Stomach (tissue), 9 donors: ENCODE measurements around the gene C3orf22. TPM values are rescaled to one million over a fixed set of nuclear protein-coding genes. Genes with fewer than 3 reads are reported as not detected.
A peak's percentile ranks its signal among the peaks of the same experiment; 100 is the strongest.

Experiments used
- DNase-seq, 2 donors: peaks; one replicate each; pipeline versions ENCODE4 v3.0.0 to v3.0.0-alpha.2; 2013 to 2019
- H3K27ac ChIP-seq, 5 donors: fragments of 200-600 bp in 4 of 5; sonication (generic) in 4 of 5; one replicate each; pipeline ENCODE4 v1.5.1; 2013 to 2019; ENCODE audit warnings: mild to moderate bottlenecking in 1 of 5, moderate library complexity in 1 of 5
- H3K27me3 ChIP-seq, 3 donors: fragments of 200-600 bp; sonication (generic); one replicate each; pipeline ENCODE4 v1.5.1; 2017 to 2019; ENCODE audit warnings: mixed run types in 1 of 3
- H3K36me3 ChIP-seq, 4 donors: fragments of 200-600 bp; sonication (generic); 1 replicate in 3 of 4; 2 replicates in 1 of 4; pipeline ENCODE4 v1.5.1; 2016 to 2019
- H3K4me1 ChIP-seq, 4 donors: fragments of 200-600 bp; sonication (generic); one replicate each; pipeline ENCODE4 v1.5.1; 2016 to 2019
- H3K4me3 ChIP-seq, 4 donors: fragments of 200-600 bp; sonication (generic) in 3 of 4; one replicate each; pipeline ENCODE4 v1.5.1; 2016 to 2019; ENCODE audit warnings: mild to moderate bottlenecking in 1 of 4
- H3K9me3 ChIP-seq, 4 donors: fragments of 200-600 bp; sonication (generic); one replicate each; pipeline ENCODE4 v1.5.1; 2016 to 2019
- EP300 ChIP-seq: sonication (generic); formaldehyde crosslinking; IDR thresholded peaks from one replicate; pipeline ENCODE4 v1.6.1; 2017; ENCODE audit warnings: antibody characterized with exemption
- POLR2A ChIP-seq, 4 donors: fragments of 450-650 bp; IDR thresholded peaks; one replicate each; pipeline ENCODE4 v1.6.1; 2016; ENCODE audit warnings: antibody characterized with exemption in 4 of 4, control low read depth in 2 of 4, mild to moderate bottlenecking in 1 of 4, moderate library complexity in 1 of 4
- POLR2AphosphoS5 ChIP-seq, 3 donors: sonication (generic); formaldehyde crosslinking; IDR thresholded peaks; one replicate each; pipeline ENCODE4 v1.6.1; 2016; ENCODE audit warnings: antibody characterized with exemption in 3 of 3
- WGBS, 5 donors: extraction: QIAGEN DNeasy Blood & Tissue Kit in 3 of 5; methylation state at CpG; one replicate each; pipeline versions ENCODE4 v1.1.5 to v1.1.7; 2013 to 2018; 5-methylcytosine and 5-hydroxymethylcytosine counted together
- intact Hi-C: fragments of 100-400 bp; cut with DNase I; formaldehyde crosslinking; loops from one replicate; pipeline ENCODE4 v1.15.1; 2023; ENCODE audit warnings: low total_unique reads
- polyA plus RNA-seq, 3 donors: library from polyadenylated mRNA; stranded (reverse); fragments of 200-250 nt; gene quantifications; one replicate each; pipeline ENCODE4 v1.2.3, GENCODE V29; 2013
- total RNA-seq, 5 donors: library from RNA; depleted of rRNA; stranded (reverse); fragments of >200 nt; gene quantifications; one replicate each; pipeline versions ENCODE4 v1.1.0 to v1.2.3, GENCODE V29; 2014 to 2016
- TF ChIP-seq, protein P1 (sequence below), 7 experiments: fragments of 450-650 bp in 4 of 7; fragments of 200-600 bp in 3 of 7; sonication (generic) in 3 of 7; IDR thresholded peaks; one replicate each; pipeline ENCODE4 v1.5.1; 2016 to 2019; ENCODE audit warnings: antibody characterized with exemption in 7 of 7, control low read depth in 2 of 7, mild to moderate bottlenecking in 1 of 7
- donor health status: healthy with polysubstance abuse.
- donor health status: Bipolar disorder and iron deficiency.
- donor health status: healthy.

C3orf22 gene
- total and polyA plus RNA-seq, 8 donors, result not detected

- Histone ChIP-seq H3K27me3 (peaks cover 0 to 10% (median 0%) of the 10 kb centered on the region in 3 donors), H3K27ac (no peak overlapping the region), H3K36me3 (no peaks in the 10 kb centered on the region), H3K4me1 (no peaks in the 10 kb centered on the region), H3K4me3 (no peak overlapping the region), H3K9me3 (peaks cover 0 to under 1% (median 0%) of the 10 kb centered on the region in 4 donors)
- TF ChIP-seq, protein P1, sequence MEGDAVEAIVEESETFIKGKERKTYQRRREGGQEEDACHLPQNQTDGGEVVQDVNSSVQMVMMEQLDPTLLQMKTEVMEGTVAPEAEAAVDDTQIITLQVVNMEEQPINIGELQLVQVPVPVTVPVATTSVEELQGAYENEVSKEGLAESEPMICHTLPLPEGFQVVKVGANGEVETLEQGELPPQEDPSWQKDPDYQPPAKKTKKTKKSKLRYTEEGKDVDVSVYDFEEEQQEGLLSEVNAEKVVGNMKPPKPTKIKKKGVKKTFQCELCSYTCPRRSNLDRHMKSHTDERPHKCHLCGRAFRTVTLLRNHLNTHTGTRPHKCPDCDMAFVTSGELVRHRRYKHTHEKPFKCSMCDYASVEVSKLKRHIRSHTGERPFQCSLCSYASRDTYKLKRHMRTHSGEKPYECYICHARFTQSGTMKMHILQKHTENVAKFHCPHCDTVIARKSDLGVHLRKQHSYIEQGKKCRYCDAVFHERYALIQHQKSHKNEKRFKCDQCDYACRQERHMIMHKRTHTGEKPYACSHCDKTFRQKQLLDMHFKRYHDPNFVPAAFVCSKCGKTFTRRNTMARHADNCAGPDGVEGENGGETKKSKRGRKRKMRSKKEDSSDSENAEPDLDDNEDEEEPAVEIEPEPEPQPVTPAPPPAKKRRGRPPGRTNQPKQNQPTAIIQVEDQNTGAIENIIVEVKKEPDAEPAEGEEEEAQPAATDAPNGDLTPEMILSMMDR (IDR thresholded peaks at IDR 0.05), result no peak
- TF ChIP-seq EP300, result no peak
- TF ChIP-seq POLR2AphosphoS5 (IDR thresholded peaks at IDR 0.05), result no peak
- TF ChIP-seq POLR2A (IDR thresholded peaks at IDR 0.05), result no peak
- no peak for DNase-seq
- intact Hi-C loops, result no loop called here
- WGBS, 5 donors, result 47 to 74% (median 58%) methylated on average over 3 of the region's 3 CpGs
Measured at GRCh38 chr3:126568776-126569342, 10.1 kb upstream of the C3orf22 start.

GRCh38 chr3:126567696-126568438 lies 9.1 kb upstream of the C3orf22 start:
- TF ChIP-seq, protein P1 (IDR thresholded peaks at IDR 0.05), result no peak
- TF ChIP-seq EP300, result no peak
- no peak for TF ChIP-seq POLR2A (IDR thresholded peaks at IDR 0.05)
- no peak for TF ChIP-seq POLR2AphosphoS5 (IDR thresholded peaks at IDR 0.05)
- peaks cover 0 to 10% (median 3%) of the 10 kb centered on the region in 4 donors for H3K9me3 ChIP-seq

DNA sequence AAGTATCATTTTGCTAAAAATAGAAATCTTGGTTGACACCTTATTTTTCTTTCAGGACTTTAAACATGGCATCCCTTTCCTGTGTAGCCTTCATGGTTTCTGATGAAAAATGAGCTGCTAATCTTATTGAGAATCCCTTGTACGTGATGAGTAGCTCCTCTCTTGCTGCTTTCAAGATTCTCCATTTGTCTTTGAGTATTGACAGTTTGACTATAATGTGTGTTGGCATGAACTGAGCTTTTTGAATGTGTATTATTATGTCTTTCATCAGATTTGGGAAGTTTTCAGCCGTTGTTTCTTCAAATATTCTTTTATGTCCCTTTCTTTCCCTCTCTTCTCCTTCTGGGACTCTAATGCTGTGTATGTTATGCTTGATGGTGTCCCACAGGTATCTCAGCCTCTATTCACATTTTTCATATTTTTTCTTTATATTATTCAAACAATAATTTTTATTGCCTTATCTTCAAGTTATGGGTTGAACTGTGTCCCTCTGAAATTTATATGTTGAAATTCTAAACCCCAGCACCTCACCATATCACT lies 4.1 kb upstream of the C3orf22 start:
- TF ChIP-seq EP300, result no peak
- TF ChIP-seq, protein P1 (IDR thresholded peaks at IDR 0.05), result no peak
- no peak for TF ChIP-seq POLR2A (IDR thresholded peaks at IDR 0.05)
- TF ChIP-seq POLR2AphosphoS5 (IDR thresholded peaks at IDR 0.05), result no peak
- no peak overlapping the region for H3K27ac ChIP-seq
- DNase-seq, result no peak

More at GRCh38 chr3:126567696-126568438, 9.1 kb upstream of the C3orf22 start:
- 52 to 67% (median 60%) methylated on average over 9 to 10 of the region's 10 CpGs for WGBS, 5 donors
- H3K36me3 ChIP-seq, result no peaks in the 10 kb centered on the region
- peak in 1 of 2 donors; percentile 30 for DNase-seq
- intact Hi-C loops, result no loop called here
- no peak overlapping the region for H3K4me3 ChIP-seq
- no peak overlapping the region for H3K27ac ChIP-seq
- peaks cover 0 to 13% (median 0%) of the 10 kb centered on the region in 3 donors for H3K27me3 ChIP-seq
- no peaks in the 10 kb centered on the region for H3K4me1 ChIP-seq

DNA sequence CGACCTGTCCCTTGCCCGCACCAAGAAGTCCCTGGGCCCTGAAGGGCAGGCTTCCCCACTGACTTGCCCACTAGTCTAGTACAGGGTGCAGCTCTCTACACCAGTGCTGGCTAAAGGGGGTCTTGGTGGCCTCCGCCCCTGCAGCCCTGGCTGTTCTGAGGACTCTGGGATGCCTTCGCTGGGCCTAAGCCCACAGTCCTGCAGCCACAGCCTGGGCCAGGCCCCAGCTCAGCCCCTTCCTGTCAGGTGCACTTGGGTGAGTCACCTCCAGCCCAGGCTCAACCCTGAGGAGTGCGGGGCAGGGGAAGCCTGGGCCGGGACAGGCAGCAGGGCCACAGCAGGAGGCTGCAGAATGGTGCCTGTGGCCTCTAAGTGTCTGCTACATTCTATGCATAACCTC lies 971 bp downstream of the C3orf22 start:
- Histone ChIP-seq H3K4me1 (no peaks in the 10 kb centered on the region), H3K4me3 (no peak overlapping the region), H3K27ac (no peak overlapping the region), H3K36me3 (no peaks in the 10 kb centered on the region), H3K27me3 (no peaks in the 10 kb centered on the region), H3K9me3 (peaks cover 0 to 13% (median 7%) of the 10 kb centered on the region in 4 donors)
- intact Hi-C loops, result no loop called here
- WGBS, 5 donors, result 72 to 93% (median 79%) methylated on average over 2 to 6 of the region's 6 CpGs
- TF ChIP-seq POLR2AphosphoS5 (IDR thresholded peaks at IDR 0.05) (no peak), POLR2A (IDR thresholded peaks at IDR 0.05) (no peak), EP300 (no peak)
- TF ChIP-seq, protein P1 (IDR thresholded peaks at IDR 0.05), result no peak
- peak in 1 of 2 donors; percentile 2 for DNase-seq

More for the DNA sequence above, 4.1 kb upstream of the C3orf22 start:
- WGBS, 5 donors, result 53 to 83% (median 71%) methylated on average over 2 of the region's 2 CpGs
- no peaks in the 10 kb centered on the region for H3K36me3 ChIP-seq
- H3K9me3 ChIP-seq, result peaks cover 0 to 21% (median 13%) of the 10 kb centered on the region in 4 donors
- intact Hi-C loops, result no loop called here
- no peaks in the 10 kb centered on the region for H3K4me1 ChIP-seq
- peaks cover 0 to 9% (median 0%) of the 10 kb centered on the region in 3 donors for H3K27me3 ChIP-seq
- H3K4me3 ChIP-seq, result no peak overlapping the region
